ENCODE results near the gene LTO1.

DNA sequence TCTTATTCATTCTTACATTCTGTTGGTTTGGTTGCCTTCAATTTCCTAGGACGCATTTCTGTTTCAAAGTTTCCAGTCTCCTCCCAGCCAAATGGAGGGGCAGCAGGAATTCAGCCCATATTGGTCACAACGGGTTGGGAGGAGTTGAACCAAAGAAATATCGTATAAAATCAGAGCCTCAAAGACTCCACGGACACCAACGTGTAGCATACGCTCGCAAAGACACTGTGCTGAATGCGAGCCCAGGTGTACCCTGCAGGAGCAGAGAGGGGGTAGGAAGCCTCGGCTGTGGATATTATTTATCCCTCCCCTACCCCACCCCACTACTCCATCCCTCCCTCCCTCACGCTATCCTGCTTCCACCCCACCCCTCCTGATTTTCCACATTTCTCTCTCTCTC, 49.7 kb downstream of the LTO1 start:
- TF ChIP-seq, protein P1, sequence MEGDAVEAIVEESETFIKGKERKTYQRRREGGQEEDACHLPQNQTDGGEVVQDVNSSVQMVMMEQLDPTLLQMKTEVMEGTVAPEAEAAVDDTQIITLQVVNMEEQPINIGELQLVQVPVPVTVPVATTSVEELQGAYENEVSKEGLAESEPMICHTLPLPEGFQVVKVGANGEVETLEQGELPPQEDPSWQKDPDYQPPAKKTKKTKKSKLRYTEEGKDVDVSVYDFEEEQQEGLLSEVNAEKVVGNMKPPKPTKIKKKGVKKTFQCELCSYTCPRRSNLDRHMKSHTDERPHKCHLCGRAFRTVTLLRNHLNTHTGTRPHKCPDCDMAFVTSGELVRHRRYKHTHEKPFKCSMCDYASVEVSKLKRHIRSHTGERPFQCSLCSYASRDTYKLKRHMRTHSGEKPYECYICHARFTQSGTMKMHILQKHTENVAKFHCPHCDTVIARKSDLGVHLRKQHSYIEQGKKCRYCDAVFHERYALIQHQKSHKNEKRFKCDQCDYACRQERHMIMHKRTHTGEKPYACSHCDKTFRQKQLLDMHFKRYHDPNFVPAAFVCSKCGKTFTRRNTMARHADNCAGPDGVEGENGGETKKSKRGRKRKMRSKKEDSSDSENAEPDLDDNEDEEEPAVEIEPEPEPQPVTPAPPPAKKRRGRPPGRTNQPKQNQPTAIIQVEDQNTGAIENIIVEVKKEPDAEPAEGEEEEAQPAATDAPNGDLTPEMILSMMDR (IDR thresholded peaks at IDR 0.05 in 8 of 11, conservative IDR thresholded peaks at IDR 0.05 in 3 of 11) = no peak
- no peak for TF ChIP-seq POLR2A (IDR thresholded peaks at IDR 0.05)
- no peak for TF ChIP-seq POLR2AphosphoS5 (IDR thresholded peaks at IDR 0.05)

Data from spleen (tissue), 7 donors.